NB4 (cell line): ENCODE data around the gene WDR70.

Experiments used
- DNase-seq: peaks from one replicate; pipeline ENCODE4 v3.0.0; 2010; ENCODE audit warnings: low read depth
- H3K4me3 ChIP-seq: one replicate; pipeline ENCODE4 v1.5.1; 2011; ENCODE audit warnings: mild to moderate bottlenecking, low read depth, low read length, moderate library complexity
- MYC ChIP-seq: IDR thresholded peaks from 2 replicates; pipeline ENCODE4 v1.6.1; 2011; ENCODE audit warnings: low read depth, low read length
- POLR2A ChIP-seq: IDR thresholded peaks from 2 replicates; pipeline ENCODE4 v1.6.1; 2011; ENCODE audit warnings: mild to moderate bottlenecking; ENCODE audit not compliant: insufficient read length; ENCODE audit errors: extremely low read depth
- TF ChIP-seq, protein P1 (sequence below): IDR thresholded peaks from one replicate; pipeline ENCODE4 v1.5.1; 2012; ENCODE audit warnings: low read depth, low read length
- TF ChIP-seq, protein P2 (sequence below): IDR thresholded peaks from 2 replicates; pipeline ENCODE4 v1.6.1; 2011; ENCODE audit warnings: low read depth, low read length

Gene WDR70

DNA sequence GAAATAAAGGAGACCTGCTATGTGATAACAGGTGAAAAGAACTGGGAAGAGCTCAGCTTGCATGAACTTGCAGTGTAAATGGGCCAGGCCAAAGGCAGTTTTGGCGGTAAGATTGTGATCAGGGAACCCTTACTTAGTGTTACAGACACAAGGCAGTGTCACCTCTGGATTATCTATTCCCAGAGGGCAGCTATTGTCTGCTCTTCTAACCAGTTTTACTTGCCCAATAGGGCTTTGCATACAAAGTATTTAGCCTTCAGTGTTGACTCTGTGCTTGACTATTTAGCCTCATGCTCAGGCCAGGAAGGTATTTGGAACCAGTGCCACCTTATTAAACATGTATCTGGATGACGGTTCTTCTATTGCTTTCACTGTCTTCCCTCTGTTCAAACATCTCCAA lies 422.4 kb downstream of the WDR70 start:
- H3K4me3 ChIP-seq = no peak overlapping the region
- DNase-seq = no peak
- TF ChIP-seq, protein P1, sequence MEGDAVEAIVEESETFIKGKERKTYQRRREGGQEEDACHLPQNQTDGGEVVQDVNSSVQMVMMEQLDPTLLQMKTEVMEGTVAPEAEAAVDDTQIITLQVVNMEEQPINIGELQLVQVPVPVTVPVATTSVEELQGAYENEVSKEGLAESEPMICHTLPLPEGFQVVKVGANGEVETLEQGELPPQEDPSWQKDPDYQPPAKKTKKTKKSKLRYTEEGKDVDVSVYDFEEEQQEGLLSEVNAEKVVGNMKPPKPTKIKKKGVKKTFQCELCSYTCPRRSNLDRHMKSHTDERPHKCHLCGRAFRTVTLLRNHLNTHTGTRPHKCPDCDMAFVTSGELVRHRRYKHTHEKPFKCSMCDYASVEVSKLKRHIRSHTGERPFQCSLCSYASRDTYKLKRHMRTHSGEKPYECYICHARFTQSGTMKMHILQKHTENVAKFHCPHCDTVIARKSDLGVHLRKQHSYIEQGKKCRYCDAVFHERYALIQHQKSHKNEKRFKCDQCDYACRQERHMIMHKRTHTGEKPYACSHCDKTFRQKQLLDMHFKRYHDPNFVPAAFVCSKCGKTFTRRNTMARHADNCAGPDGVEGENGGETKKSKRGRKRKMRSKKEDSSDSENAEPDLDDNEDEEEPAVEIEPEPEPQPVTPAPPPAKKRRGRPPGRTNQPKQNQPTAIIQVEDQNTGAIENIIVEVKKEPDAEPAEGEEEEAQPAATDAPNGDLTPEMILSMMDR = no peak
- TF ChIP-seq MYC (no peak), POLR2A (no peak)
- TF ChIP-seq, protein P2, sequence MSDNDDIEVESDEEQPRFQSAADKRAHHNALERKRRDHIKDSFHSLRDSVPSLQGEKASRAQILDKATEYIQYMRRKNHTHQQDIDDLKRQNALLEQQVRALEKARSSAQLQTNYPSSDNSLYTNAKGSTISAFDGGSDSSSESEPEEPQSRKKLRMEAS = no peak
